SK-N-SH (cell line): ENCODE results near the gene ADCY5.

Source experiments
- EP300 ChIP-seq, 2 experiments: IDR thresholded peaks; 2 replicates each; pipeline versions ENCODE4 v1.4.0 to v1.6.1; 2012; ENCODE audit warnings: borderline replicate concordance in 1 of 2, low read depth in 1 of 2, low read length in 1 of 2
- EZH2phosphoT487 ChIP-seq: fragments of 200-600 bp; sonication (generic); IDR thresholded peaks from 2 replicates; pipeline ENCODE4 v1.6.1; 2017; ENCODE audit warnings: low read depth, mixed run types, mild to moderate bottlenecking, antibody characterized with exemption, moderate library complexity, borderline replicate concordance
- MXI1 ChIP-seq: IDR thresholded peaks from 2 replicates; pipeline ENCODE4 v1.6.1; 2012; ENCODE audit warnings: mild to moderate bottlenecking, low read depth, low read length, improper control_type of control experiment
- NFIC ChIP-seq: IDR thresholded peaks from 2 replicates; pipeline ENCODE4 v1.4.0; 2012; ENCODE audit warnings: borderline replicate concordance
- NRF1 ChIP-seq: IDR thresholded peaks from 2 replicates; pipeline ENCODE4 v1.6.1; 2012; ENCODE audit warnings: low read depth, mild to moderate bottlenecking, low read length
- RAD21 ChIP-seq: IDR thresholded peaks from 2 replicates; pipeline ENCODE4 v1.6.1; 2012; ENCODE audit warnings: mild to moderate bottlenecking, low read length
- RCOR1 ChIP-seq: fragments of 150-350 bp; IDR thresholded peaks from 2 replicates; pipeline ENCODE4 v1.6.1; 2017; ENCODE audit warnings: antibody characterized with exemption, low read length
- RFX5 ChIP-seq: IDR thresholded peaks from 2 replicates; pipeline ENCODE4 v1.6.1; 2012; ENCODE audit warnings: mild to moderate bottlenecking, improper control_type of control experiment, low read length
- YY1 ChIP-seq: IDR thresholded peaks from 2 replicates; pipeline ENCODE4 v1.4.0; 2012; ENCODE audit warnings: low read depth, mild to moderate bottlenecking
- TF ChIP-seq, protein P1 (sequence below): fragments of 150-350 bp; IDR thresholded peaks from 2 replicates; pipeline ENCODE4 v1.6.1; 2017; ENCODE audit warnings: antibody characterized with exemption, low read length, low read depth, borderline replicate concordance
- TF ChIP-seq, protein P2 (sequence below): fragments of 200-600 bp; sonication (generic); IDR thresholded peaks from 2 replicates; pipeline ENCODE4 v1.6.1; 2017; ENCODE audit warnings: antibody characterized with exemption, mild to moderate bottlenecking, moderate library complexity
- TF ChIP-seq, protein P3 (sequence below): fragments of 150-350 bp; IDR thresholded peaks from 2 replicates; pipeline ENCODE4 v1.6.1; 2016; ENCODE audit warnings: mild to moderate bottlenecking, low read depth, low read length
- TF ChIP-seq, protein P4 (sequence below): IDR thresholded peaks from 2 replicates; pipeline ENCODE4 v1.4.0; 2012; ENCODE audit warnings: low read depth

DNA sequence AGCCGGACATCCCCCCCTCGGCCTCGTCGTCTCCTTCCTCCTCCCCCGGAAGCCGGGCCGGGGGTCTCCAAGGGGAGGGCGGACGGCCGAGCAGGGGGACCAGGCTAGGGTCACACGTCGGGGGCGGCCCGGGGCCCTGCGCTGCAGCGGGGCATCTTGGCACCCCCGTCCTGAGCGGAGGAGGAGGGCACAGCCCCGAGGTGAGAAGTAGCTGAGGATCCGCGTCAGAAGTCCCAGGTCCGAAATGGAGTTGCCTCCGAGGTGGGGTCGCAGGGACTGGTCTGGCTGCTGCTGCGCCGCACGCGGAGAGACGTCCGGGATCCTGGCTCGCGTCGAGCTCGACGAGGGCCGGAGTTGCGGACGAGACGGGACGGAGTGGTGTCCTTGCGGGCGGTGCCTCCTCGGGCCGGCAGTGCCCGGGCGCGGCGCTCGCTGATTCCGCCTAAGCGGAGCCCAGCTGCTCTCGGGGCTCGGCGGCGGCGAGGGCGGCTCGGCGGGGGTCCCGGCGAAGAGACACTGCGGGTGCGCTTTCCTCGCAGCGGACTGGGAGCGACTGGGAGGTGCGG is at the start of gene ADCY5:
- TF ChIP-seq, protein P1, sequence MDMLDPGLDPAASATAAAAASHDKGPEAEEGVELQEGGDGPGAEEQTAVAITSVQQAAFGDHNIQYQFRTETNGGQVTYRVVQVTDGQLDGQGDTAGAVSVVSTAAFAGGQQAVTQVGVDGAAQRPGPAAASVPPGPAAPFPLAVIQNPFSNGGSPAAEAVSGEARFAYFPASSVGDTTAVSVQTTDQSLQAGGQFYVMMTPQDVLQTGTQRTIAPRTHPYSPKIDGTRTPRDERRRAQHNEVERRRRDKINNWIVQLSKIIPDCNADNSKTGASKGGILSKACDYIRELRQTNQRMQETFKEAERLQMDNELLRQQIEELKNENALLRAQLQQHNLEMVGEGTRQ, result no peak
- TF ChIP-seq, protein P2, sequence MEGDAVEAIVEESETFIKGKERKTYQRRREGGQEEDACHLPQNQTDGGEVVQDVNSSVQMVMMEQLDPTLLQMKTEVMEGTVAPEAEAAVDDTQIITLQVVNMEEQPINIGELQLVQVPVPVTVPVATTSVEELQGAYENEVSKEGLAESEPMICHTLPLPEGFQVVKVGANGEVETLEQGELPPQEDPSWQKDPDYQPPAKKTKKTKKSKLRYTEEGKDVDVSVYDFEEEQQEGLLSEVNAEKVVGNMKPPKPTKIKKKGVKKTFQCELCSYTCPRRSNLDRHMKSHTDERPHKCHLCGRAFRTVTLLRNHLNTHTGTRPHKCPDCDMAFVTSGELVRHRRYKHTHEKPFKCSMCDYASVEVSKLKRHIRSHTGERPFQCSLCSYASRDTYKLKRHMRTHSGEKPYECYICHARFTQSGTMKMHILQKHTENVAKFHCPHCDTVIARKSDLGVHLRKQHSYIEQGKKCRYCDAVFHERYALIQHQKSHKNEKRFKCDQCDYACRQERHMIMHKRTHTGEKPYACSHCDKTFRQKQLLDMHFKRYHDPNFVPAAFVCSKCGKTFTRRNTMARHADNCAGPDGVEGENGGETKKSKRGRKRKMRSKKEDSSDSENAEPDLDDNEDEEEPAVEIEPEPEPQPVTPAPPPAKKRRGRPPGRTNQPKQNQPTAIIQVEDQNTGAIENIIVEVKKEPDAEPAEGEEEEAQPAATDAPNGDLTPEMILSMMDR, result no peak
- no peak for TF ChIP-seq RCOR1
- TF ChIP-seq, protein P3, sequence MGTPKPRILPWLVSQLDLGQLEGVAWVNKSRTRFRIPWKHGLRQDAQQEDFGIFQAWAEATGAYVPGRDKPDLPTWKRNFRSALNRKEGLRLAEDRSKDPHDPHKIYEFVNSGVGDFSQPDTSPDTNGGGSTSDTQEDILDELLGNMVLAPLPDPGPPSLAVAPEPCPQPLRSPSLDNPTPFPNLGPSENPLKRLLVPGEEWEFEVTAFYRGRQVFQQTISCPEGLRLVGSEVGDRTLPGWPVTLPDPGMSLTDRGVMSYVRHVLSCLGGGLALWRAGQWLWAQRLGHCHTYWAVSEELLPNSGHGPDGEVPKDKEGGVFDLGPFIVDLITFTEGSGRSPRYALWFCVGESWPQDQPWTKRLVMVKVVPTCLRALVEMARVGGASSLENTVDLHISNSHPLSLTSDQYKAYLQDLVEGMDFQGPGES, result no peak
- TF ChIP-seq MXI1, result no peak
- no peak for TF ChIP-seq EZH2phosphoT487
- no peak for TF ChIP-seq NFIC
- TF ChIP-seq, protein P4, sequence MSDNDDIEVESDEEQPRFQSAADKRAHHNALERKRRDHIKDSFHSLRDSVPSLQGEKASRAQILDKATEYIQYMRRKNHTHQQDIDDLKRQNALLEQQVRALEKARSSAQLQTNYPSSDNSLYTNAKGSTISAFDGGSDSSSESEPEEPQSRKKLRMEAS, result no peak
- TF ChIP-seq RAD21, result no peak
- TF ChIP-seq YY1, result no peak
- TF ChIP-seq RFX5, result no peak
- TF ChIP-seq NRF1, result no peak
- no peak for TF ChIP-seq EP300 (IDR thresholded peaks at IDR 0.05; ENCODE audit: borderline replicate concordance in 1 of 2, low read depth in 1 of 2, low read length in 1 of 2)
